ENCODE measurements around the gene HADHB.

GRCh38 chr2:26269571-26270158, 24.9 kb downstream of the HADHB start:
- TF ChIP-seq POLR2AphosphoS5 (IDR thresholded peaks at IDR 0.05) (no peak), CTCF (IDR thresholded peaks at IDR 0.05) (no peak)
